C4-2B (cell line): ENCODE measurements around the gene NPC1L1.

Source experiments
- CTCF ChIP-seq: fragments of 450-650 bp; conservative IDR thresholded peaks from 2 replicates; pipeline ENCODE4 v1.5.1; 2017; ENCODE audit warnings: mild to moderate bottlenecking
- ZFX ChIP-seq: fragments of 450-650 bp; IDR thresholded peaks from 2 replicates; pipeline ENCODE4 v1.6.1; 2017

- TF ChIP-seq CTCF = peak; percentile 94
- no peak for TF ChIP-seq ZFX
Observed at GRCh38 chr7:44477063-44477830, 63.9 kb downstream of the NPC1L1 start.
